WTC11 (cell line): ENCODE results near the gene SMDT1. TPM values are rescaled to one million over a fixed set of nuclear protein-coding genes. Genes with fewer than 3 reads are reported as not detected.

ENCODE experiments used
- total RNA-seq: library from RNA; stranded (reverse); gene quantifications from 3 replicates; pipeline ENCODE4 v1.2.3, GENCODE V29; 2021

Gene SMDT1
- total RNA-seq, 1 experiment from 2014 or later = 39.9 TPM

Other genes with a start within 250 kb of the SMDT1 start
- 151 to 173 TPM (median 171 TPM) in 3 replicates for gene SREBF2, start 246.6 kb upstream of the SMDT1 start, total RNA-seq
- gene SHISA8, start 164.6 kb upstream of the SMDT1 start, total RNA-seq = 2.1 to 2.4 TPM (median 2.2 TPM) in 3 replicates
- gene TNFRSF13C, start 152.9 kb upstream of the SMDT1 start, total RNA-seq = 2.8 to 3.6 TPM (median 2.8 TPM) in 3 replicates
- gene CENPM, start 132.5 kb upstream of the SMDT1 start, total RNA-seq = 40.3 to 43.7 TPM (median 41.7 TPM) in 3 replicates
- gene SEPTIN3, start 110.3 kb upstream of the SMDT1 start, total RNA-seq = 19.5 to 25.3 TPM (median 24.0 TPM) in 3 replicates
- gene WBP2NL, start 80.9 kb upstream of the SMDT1 start, total RNA-seq = not detected in 3 replicates
- 19.4 to 22.8 TPM (median 22.3 TPM) in 3 replicates for gene NAGA, start 8.9 kb upstream of the SMDT1 start, total RNA-seq
- gene PHETA2, start 5.5 kb upstream of the SMDT1 start, total RNA-seq = 5.7 to 7.1 TPM (median 6.3 TPM) in 3 replicates
- gene NDUFA6, start 11.1 kb downstream of the SMDT1 start, total RNA-seq = 84.6 to 90.8 TPM (median 85.9 TPM) in 3 replicates
- 1.4 to 1.7 TPM (median 1.6 TPM) in 3 replicates for gene CYP2D6, start 51.1 kb downstream of the SMDT1 start, total RNA-seq
- 68.6 to 77.0 TPM (median 74.3 TPM) in 3 replicates for gene TCF20, start 191.0 kb downstream of the SMDT1 start, total RNA-seq